ENCODE data around the gene R3HDM2.

Gene R3HDM2

DNA sequence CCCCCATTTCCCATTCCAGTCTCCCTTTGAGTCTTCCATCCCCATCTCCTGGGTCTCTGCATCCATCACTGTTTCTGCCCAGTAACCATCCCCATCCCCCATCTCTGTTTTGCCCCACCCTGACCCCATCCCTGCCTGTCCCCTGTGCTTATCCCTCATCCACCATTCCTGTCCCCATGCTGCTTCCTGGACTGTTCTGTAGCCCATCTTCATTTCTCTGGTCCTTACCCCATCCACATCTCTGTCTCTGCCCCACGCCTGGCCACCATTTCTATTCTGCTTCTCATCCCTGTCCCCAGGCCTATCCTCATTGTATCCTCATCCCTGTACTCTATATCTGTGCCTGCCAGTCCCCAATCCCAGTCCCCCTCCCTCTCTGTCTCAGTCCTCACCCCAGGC is 210.1 kb downstream of the R3HDM2 start:
- ChIA-PET POLR2A (no interaction called here), CTCF (interaction anchor here (13.7 kb wide), 1 partner anchor 20 kb away, joined by 348 read pairs; a partner anchor contains a TSS)
- TF ChIP-seq, protein P1, sequence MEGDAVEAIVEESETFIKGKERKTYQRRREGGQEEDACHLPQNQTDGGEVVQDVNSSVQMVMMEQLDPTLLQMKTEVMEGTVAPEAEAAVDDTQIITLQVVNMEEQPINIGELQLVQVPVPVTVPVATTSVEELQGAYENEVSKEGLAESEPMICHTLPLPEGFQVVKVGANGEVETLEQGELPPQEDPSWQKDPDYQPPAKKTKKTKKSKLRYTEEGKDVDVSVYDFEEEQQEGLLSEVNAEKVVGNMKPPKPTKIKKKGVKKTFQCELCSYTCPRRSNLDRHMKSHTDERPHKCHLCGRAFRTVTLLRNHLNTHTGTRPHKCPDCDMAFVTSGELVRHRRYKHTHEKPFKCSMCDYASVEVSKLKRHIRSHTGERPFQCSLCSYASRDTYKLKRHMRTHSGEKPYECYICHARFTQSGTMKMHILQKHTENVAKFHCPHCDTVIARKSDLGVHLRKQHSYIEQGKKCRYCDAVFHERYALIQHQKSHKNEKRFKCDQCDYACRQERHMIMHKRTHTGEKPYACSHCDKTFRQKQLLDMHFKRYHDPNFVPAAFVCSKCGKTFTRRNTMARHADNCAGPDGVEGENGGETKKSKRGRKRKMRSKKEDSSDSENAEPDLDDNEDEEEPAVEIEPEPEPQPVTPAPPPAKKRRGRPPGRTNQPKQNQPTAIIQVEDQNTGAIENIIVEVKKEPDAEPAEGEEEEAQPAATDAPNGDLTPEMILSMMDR (IDR thresholded peaks at IDR 0.05; ENCODE audit: control extremely low read depth, extremely low read depth, low read depth, missing control alignments): no peak
- no peak for DNase-seq (ENCODE audit: extremely low spot score)

DNA sequence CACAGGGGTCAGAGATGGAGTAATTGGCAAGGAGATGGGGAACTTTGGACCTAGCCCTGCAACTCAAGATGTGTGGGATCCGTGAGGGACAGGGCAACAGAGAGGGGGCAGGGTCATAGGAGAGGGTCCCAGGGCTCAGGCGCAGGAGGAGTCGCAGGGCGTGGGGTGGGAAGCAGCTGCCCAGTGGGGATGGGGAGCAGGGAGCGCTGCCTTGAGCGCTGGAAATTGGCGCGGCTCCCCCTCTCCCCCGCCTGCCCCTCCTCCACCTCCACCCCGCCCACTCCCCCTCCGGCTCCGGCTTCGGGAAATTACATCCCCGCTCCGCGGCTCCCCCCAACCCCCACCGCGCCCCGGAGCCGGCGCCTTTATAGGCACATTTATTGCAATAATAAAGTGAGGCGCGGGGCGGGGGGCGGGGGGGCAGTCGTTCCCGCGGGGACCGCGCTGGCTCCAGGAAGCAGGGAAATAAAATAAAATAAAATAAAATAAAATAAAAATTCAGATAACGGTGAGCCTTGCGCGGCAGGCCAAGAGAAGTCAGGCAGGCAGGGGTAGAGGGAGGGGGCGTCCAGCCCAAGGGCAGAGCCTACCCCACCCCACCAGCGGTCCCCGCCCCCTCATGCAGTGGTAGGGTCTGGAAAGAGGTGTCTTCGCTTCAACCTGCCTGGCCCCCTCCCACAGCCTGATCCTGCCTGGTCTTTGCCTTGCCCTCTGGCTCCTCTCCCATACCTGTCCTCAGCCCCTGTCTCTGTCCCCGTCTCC is 210.7 kb downstream of the R3HDM2 start:
- TF ChIP-seq, protein P1 (IDR thresholded peaks at IDR 0.05; ENCODE audit: control extremely low read depth, extremely low read depth, low read depth, missing control alignments): no peak
- no peak for DNase-seq (ENCODE audit: extremely low spot score)
- CTCF ChIA-PET: interaction anchor here (0.6 to 3.1 kb wide), 5 partner anchors 9 to 239 kb away, joined by 3 to 20 read pairs (median 3); partner anchors contain the start of genes GLI1 and SHMT2
- POLR2A ChIA-PET: no interaction called here

DNA sequence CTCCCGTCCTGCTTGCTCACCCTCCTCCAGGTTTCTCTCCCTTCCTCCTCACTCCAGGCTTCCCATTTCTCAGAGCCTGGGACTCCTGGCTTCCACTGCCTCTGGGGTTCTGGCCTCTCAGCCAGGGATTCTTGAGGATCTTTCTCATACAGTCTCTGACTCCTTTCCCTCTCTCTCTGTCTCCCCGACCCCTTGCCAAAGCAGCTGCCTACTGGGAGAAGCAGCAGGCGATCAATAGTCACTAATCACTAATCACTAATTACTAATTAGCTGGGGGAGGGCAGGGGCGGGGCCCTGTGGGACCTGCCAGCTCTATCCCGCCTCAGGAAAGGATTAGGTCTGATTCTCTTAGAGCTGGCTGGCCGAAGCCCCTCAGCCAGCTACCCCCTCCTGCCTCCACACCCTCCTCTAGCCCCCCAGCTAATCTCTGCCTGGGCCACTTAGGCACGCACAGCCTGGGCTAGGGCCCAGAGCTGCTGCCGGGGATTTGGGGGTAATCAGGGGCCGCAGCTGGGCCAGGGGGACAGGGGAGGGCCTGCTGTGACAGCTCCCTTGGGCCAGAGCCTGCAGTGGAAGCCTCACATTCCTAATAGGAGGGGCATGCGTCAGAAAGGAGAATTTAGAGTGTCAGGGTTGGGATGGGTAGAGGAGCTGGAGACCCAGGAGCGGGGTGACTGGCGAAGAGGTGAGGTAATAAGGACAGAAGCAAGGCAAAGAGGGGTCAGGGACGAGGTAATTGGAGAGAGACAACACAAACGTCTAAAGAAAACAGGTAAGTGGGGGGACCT is 211.4 kb downstream of the R3HDM2 start:
- CTCF ChIA-PET: interaction anchor here (0.6 to 3.1 kb wide), 6 partner anchors 8 to 240 kb away, joined by 3 to 20 read pairs (median 8); partner anchors contain the start of genes GLI1 and SHMT2

DNA sequence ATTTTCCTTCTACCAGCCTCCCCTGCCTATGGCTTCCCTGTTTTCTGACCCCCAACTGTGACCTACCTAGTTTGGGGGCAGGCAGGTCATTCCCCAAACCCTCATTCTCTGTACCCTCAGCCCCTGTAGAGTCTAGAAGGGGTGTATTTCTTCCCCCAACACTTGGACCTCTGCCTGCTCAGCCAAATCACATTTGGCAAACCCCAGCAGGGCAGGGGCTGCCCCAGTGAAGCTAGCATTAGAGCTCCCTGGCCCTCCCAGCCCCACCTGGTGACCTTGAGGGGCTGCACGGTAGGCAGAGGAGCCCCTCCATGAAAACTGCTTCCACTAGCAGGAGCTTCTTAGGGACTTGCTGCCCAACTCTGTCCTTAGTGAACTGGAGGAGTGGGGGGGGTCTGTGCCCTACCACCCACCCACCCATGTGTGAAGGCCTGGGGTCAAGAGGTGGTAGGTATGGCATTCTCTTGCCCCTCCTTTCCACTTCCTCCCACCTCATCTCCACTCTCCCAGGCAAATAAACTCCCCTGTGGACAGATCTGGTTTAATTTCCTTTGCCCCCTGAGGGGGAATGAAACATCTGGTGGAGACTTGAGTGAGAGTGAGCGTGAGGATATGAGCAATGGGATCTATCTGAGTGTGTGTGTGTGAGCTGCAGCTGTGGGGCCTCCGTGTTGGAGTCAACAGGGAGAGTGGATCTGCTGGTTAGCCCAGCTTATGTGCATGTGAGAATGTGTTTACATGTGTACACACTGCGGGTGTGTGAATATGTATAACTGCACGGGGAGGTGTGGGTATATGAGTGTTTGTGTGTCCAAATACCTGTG is 212.6 kb downstream of the R3HDM2 start:
- ChIA-PET CTCF (interaction anchor here (1.5 to 3.1 kb wide), 5 partner anchors 9 to 26 kb away, joined by 4 to 20 read pairs (median 8); partner anchors contain the start of gene SHMT2), POLR2A (interaction anchor here (1.5 kb wide), 2 partner anchors 10 to 11 kb away, joined by 3 to 6 read pairs; partner anchors contain the start of gene SHMT2)
- TF ChIP-seq, protein P1 (IDR thresholded peaks at IDR 0.05; ENCODE audit: control extremely low read depth, extremely low read depth, low read depth, missing control alignments): no peak
- no peak for DNase-seq (ENCODE audit: extremely low spot score)

More for the DNA sequence above, 211.4 kb downstream of the R3HDM2 start:
- POLR2A ChIA-PET: interaction anchor here (0.5 to 1.5 kb wide), 3 partner anchors 8 to 138 kb away, joined by 3 to 6 read pairs (median 3); no protein-coding TSS in a partner anchor
- DNase-seq (ENCODE audit: extremely low spot score): no peak
- TF ChIP-seq, protein P1 (IDR thresholded peaks at IDR 0.05; ENCODE audit: control extremely low read depth, extremely low read depth, low read depth, missing control alignments): no peak

DNA sequence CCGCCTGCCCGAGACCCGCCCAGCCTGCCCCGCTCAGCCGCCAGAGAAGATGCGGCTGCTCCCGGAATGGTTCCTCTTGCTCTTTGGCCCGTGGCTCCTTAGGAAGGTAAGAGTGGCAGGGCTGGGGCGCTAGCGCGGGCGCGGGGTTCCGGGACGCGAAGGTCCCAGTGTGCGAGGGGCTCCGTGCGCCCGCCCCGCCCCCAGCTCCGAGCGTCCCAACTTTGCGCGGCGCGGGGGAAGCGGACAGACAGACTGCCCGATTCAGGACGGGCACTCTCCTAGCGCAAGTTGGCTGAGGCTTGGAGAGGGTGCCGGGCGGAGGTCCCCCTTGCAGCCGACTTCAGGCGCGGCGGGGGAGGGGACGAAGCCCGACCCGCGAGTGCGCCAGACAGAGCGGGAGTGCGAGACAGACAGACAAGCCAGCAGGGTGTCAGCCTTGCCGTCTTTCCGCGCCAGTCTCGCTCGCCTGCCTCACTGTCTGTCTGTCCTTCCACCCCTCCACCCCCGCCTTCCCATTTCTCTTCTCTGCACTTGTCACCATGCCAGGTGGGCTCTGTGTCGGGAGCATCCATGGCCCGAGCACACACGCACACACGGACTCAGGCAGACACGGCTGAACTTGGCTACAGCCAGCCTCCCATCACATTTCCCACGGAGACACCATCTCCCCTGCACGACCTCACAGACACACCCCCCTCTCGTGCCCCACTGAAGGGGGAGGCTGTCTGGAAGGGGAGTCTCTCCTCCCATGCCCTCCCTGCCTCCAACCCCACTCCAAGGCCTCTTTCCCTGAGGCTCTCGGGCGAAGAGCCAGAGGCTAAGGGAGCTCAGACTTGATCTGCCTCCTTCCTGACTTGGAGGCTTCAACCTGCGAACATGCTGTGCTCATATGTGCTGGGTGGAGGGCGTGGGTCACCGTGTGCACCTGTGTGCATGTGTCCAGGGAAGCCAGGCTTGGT is 213.6 kb downstream of the R3HDM2 start:
- ChIA-PET CTCF (interaction anchor here (1.5 to 5.3 kb wide), 6 partner anchors 10 to 27 kb away, joined by 4 to 403 read pairs (median 10); partner anchors contain the start of gene SHMT2), POLR2A (interaction anchor here (1.5 kb wide), 2 partner anchors 11 to 12 kb away, joined by 3 to 6 read pairs; partner anchors contain the start of gene SHMT2)
- TF ChIP-seq, protein P1 (IDR thresholded peaks at IDR 0.05; ENCODE audit: control extremely low read depth, extremely low read depth, low read depth, missing control alignments): no peak
- DNase-seq (ENCODE audit: extremely low spot score): no peak

Measured in GM10248 (cell line).